GM18868 (cell line): ENCODE measurements around the gene CAMTA1.
"Not testable (repeated sequence)": the region's sequence is repeated elsewhere in the genome, so short reads cannot be mapped to it uniquely, and the experiment has no call there.

Experiments used
- ATAC-seq: cut with Tn5 transposase; IDR thresholded peaks from one replicate; pipeline ENCODE4 v1.9.1; 2021; ENCODE audit warnings: mild to moderate bottlenecking, moderate library complexity; ENCODE audit not compliant: unreplicated experiment

CAMTA1 gene

DNA sequence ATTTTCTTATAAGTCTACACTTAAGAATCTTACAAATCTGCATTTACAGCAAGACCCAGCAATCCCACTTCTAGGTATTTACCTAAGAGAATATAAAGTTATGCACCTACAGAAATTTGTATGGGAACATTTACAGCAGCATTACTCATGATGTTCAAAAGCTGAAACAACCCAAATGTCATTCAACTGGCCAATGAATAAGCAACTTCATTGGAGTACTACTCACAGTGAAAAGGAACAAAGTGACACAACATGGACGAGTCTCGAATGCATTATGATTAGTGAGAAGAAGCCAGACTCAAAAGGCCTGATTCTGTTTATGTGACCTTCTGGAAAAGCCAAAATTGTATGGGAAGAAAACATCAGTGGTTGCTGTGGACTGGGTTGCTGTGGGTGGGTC lies 116.9 kb downstream of the CAMTA1 start:
- ATAC-seq, result no peak

DNA sequence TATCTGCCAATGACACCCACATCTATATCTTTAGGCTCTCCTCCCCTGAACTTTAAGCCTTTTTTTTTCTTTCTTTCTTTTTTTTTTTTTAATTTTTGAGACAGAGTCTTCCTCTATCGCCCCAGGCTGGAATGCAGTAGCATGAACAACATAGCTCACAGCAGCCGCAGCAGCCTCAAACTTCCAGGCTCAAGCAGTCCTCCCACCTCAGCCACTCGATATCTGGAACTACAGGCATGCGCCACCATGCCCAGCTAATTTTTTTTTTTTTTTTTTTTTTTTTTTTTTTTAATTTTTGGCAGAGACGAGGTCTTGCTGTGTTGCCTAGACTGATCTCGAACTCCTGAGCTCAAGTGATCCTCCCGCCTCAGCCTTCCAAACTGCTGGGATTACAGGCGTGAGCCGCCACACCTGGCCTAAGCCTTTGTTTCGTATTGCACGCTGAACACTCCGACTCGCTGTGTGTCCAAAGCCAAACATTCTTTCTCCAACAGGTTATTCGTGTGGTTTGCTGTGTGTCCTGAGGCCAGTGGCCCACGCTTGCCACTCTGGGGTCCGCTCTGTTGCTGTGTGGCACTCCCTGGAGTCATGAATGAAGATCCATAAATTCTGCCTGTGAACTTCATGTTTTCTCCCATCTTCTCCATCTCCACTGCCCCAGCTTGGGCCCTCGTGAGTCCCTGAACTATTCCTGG lies 119.4 kb downstream of the CAMTA1 start:
- ATAC-seq, result no peak

DNA sequence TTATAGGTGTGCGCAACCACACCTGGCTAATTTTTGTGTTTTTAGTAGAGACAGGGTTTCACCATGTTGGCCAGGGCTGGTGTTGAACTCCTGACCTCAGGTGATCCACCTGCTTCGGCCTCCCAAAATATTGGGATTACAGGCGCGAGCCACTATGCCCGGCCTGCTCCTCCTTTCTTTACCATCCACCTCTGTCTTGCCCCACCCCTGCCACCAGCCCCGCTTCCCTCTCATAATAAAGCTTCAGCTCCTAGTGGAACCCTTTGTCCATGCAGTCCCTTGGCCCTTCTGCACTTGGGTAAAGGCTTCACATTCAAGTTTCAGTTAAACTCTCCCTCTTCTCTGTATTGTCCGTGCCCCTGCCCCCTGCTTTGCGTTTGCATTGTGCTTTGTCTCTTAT lies 120.1 kb downstream of the CAMTA1 start:
- ATAC-seq, result no peak

DNA sequence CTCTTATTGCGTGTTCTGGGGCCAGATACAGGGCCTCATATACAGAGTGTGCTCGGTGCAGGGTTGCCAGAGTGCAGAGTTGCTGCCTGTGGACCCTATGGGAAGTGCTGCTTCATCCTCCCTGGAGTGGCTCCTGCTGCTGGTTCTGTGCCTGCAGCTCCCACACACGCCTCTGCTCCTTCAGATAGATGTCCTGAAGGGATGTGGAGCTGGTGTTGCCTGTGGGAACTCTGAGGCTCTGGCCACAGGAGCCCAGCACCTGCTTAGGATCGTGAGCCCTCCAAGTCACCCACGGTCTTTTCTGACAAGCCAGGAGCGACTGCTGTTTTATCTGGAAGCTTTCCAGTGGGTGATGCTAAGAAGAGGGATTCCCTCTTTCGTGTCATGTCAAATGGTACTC lies 120.5 kb downstream of the CAMTA1 start:
- ATAC-seq, result no peak

DNA sequence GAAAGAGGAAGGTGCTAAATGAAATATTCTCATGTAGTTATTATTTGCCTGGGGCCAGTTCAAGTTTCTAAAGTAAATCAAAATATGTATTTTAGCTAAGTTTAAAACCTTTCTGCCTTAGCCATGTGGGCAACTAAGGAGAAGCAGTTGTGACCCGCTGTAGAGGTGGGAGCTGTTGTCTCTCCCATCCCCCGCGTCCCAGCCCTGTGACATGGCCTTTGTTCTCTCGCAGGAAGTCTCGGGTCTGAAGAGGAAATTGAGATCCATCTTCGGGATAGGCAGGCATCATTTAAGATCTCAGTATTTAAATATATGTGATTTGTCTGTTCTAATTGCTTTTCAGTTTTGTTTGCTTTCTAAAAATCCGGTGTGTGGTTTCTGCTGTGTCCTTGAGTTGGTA lies 121.5 kb downstream of the CAMTA1 start:
- ATAC-seq, result no peak

DNA sequence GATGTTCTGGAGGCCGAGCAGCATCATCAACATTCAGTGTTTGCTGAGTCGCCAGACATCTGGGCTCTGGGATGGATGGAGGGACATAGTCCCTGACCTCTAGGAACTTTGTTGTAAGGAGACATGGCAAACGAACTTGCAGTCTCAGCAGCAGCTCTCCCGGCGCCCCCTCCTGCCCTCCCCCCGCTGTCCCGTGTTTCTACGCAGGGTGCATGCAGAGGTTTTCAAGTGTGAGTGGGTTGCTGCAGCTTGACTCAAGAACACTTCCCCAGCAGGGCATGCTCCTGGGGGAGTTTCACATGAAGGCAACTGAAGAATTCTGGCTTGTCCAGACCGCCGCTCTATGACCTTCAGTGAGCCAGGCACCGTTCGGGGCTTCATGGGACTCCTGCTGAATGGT lies 121.9 kb downstream of the CAMTA1 start:
- ATAC-seq, result no peak

DNA sequence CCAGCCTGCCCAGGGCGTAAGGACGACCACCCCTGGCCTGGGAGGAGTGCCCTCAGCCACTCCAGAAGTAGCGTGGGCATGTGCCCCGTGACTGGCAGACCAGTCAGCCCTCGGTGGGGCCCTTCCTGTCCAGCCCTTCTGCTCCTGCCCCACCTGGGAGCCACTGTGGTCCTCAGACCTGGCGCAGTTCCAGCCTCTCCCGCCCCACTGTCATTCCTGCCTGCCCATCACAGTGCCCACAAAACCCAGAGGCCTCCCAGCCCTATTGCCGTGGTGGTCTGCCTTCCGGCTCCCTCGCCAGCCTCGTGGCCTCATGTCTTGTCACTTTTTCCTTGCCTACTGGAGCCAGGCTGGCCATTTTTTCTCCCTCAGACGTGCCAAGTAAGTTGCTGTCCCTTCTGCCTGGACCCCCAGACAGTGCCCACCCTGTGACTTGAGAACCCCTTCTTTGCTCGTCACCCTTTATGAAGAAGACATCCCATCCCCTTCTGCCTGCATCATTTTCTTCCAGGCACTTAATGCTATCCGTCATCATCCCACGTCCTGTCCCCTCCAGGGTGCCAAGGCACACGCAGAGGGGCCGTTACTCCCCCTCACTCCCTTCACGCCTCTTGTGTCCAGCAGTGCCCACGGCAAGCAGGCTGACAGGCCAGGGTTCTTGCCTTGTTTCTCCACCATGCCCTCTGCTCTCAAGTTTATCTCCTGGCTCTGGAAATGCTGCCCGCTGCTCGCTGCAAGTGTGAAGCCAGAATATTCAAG lies 122.6 kb downstream of the CAMTA1 start:
- ATAC-seq, result no peak

DNA sequence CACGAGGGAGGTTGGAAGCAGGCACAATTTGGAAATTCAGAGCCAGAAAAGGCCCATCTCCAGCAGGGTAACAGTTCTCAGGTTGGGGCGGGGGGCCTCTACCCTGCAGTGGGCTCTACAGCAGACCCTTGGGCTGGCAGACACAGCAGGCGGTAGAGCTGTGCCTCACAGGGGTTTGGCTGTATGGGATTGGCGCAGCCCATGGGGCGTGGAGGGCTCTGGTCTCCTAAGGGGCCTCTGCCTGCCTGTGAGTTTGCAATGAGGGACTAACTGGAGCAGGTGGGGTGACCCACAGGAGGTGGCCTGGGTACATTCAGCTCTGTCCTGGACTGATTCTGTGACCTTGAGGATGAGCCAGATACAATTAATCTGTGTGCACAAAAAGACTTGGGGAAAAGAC lies 124.1 kb downstream of the CAMTA1 start:
- ATAC-seq, result no peak

DNA sequence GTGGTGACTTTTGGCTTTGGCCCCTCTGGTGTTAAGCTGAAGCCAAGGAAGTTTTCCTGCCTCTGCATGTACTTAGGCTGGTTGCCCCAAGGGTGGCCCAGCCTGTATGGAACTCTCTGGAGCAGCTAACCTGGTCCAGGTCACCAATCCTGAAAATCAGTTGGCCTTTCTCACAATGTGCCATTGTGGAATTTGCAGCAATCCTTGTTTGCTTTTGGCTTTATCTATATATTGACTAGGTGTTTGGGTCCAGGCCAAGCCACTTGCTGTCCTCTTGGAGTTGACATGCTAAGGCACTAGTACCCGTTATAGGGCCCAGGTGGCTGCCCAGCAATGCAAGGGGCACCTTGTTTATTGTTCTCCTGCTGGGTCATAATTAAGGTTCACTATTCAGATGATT lies 124.6 kb downstream of the CAMTA1 start:
- no peak for ATAC-seq

DNA sequence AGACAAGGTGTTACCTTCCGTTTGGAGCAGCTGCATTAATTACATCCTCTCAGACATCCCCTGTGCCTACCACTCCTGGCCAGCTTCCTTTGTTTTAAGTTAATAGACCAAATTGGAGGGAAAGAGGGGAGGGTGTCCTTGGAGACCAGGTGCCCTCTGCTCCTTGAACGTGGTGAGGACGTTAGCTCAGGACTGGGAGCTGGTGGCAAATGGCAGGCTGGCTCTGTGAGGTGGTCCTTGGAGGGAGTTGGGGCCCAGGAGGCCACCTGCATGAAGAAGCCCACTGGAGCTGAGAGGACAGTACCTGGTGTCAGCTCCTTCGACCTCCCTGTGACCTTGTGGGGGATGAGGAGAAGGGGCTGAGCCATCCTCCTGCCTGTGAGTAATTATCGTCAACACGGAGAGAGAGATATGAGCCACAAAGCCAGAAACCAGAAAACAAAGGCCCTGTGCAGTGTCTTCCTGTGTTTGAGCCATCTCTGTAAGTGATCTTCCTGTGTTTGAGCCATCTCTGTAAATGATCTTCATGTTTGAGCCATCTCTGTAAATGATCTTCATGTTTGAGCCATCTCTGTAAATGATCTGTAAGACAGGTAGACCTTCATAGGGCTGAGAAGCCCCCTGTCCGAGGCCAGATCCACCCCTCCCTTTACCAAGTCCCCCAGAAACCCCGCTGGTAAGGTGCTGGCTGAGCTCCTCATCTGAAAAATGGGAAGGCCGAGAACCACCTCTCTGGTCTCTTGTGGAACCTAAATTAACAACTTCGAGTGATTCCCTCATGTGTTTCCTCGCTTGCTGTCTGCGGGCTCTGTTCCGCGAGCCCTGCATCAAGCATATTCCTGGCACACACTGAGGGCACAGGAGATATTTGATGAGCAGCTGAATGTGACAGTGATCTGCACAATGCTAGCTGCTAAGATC lies 126.0 kb downstream of the CAMTA1 start:
- ATAC-seq, result no peak

DNA sequence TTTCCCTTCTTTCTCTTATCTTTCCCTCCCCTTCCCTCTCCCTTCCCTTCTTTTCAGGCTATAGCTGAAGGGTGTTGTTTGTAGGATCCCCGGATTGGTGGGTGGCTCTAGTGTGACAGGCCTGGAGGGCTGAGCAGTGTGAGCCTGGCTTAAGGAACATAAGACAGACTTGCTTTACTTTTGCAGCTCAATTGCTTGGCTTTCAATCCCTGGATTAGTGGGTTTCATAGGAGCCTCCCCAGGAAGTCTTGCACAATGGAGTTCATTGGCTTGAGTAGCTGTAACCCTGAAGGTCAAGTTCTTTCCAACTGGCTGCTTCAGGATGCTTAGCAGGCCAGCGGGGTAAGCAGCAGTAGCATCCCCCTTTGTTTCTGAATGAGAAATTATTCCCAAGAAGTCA lies 126.7 kb downstream of the CAMTA1 start:
- ATAC-seq, result no peak

DNA sequence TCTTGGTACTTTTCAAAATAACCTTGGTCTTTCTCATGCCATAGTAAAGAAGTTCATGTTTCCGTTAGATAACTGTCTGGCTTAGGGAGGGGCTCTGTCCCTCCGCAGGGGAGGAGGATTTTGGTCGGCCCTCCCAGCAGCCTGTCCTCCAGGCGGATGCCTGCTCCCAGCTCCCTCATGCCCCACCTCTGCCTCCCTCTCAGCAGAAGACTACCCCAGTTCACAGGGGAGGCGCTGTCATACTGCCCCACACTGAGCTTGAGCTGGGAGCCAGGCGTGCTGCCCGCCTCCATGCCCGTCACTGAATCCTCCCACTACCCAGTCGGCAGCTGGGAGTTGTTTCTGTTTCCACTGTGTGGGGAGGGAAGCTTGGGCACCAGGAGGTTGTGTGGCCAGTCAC lies 127.3 kb downstream of the CAMTA1 start:
- ATAC-seq, result no peak

DNA sequence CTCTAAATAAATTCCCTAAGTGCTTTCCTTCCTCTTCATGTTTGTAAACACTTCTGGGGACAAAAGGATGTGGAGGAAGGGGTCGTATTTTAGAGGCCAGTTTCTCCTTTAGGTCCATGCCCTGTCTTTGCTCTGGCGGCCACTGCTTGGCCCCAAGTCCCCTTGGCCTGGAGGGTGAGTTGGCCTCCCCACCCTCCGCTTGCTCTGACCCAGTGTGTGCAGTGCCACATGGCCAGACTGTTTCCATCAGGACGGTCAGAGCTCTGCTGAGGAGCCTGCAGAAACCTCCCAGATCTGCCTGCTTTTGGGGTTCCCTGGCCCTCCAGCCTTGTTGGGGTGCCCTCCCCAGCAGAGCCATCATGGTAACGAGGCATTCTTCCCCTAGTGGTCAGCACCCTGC lies 127.8 kb downstream of the CAMTA1 start:
- ATAC-seq, result no peak

DNA sequence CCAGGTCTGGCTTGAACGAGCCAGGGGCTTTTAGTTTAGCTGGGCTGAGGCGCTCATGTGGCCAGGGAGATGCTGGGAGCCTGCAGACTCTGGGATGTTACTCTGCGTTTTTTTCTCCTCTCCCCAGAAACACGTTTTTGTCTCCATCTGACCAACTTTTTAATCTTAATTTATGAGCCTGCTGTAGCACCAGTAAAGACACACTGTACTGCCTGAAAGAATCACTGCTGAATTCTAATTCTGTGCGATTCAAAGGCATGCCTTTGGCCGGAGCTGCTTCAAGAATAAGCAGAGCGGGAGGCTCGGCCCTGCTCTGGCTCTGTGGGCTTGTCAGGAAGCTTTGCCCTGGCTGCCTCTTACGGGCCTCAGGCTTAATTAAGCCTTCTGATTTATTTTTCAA lies 129.5 kb downstream of the CAMTA1 start:
- ATAC-seq, result no peak

DNA sequence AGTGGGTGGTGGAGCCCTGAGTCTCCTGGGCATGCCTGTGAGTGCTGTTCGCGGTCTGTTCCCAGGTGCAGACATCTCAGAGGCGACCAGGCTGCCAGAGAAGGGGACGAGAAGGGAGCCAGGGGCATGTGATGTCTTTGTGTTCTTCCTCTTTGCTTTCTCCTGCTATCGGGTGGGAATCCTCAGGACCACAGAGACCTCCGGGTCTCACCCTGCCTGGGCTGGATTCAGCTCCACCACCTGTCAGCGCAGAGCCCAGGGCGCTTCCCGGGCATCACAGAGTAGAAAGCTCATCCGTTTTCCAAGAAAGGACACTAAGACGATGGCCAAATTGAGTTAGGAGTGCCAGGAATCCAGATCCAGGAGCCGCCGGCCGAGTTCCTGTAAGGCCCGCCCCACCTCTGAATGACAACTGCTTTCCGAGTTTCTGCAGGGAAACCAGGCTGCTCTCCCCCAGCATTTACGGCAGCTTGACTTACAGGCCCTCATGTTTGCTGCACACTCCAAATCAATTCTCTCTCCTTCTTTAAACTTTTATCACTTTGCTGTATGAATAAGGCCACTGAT lies 130.8 kb downstream of the CAMTA1 start:
- ATAC-seq, result no peak

DNA sequence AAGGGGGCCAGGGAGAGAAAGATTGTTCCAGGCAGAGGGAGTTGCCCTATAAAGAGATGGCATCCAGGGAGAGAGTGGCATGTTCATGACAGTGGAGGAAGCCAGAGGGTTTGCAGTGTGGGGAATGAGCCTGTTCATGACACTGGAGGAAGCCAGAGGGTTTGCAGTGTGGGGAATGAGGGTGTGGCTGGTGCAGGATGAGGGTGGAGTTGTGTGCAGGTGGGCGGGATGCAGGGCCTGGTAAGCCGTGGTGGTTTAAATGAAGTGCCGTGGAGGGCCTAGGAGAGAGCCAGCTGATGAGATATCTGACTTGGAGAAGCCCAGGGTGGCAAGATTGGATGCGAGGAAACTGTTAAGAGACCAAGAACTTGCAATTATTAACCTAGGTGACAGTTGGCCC lies 131.8 kb downstream of the CAMTA1 start:
- no peak for ATAC-seq

DNA sequence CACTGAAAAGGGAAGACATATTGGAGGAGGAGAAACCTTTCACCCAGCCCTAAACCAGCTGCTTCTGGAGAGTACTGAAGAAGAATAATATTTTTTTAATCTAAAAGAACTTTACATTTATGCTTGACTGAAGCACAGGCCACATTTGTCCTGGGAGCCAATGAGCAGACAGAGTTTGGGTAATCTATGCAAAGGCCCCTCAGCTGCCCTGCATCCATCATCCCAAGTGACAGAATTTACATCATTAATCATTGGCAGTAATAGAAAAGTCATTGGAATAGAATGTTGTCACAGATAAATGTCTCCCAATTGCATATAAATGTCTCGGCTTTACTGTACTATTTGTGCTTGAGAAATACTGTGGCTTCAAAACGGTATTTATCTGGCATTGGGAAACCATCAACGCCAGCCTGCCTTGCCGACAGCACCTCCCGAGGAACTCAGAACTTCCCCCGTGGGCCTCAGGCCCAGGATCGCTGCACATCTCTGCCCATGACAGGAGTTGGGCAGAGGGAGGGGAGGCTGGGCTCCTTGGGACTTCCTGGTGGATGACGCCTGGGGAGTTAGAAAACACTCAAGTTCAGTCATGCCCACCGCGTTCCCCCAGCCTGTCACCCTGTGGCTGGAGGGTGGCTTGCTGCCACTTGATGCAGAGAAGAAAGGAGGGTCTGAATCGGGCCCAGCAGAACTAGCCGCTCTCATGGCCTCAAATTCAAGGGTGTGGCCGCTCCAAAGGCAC lies 133.1 kb downstream of the CAMTA1 start:
- no peak for ATAC-seq

DNA sequence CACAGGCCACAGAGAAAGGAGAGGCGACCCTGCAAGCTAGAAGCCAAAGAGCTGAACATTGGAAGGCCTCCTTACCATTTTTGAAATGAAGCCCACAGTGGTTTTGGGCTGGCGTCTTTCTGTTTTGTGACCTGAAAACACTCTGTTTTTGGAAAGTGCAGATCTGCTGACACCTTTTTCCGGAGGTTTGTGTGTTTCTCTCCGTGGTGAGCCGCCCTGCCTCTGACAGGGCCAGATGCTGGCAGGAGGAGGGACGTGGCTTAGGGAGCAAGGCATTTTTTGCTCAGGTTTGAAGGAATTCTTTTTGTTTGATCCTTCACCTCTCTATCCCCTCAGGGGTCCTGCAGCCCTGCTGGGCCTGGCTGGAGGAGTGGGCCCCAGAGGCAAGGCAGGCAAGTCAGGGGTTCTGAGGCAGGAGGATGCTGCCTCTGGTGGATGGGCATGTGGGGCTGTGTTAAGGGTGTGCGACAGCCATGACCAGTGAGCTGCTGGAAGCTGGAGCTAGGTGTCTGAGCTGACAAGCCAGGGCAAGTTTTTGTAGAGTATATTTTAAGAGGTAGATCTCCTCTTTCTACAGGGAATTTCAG lies 133.8 kb downstream of the CAMTA1 start:
- ATAC-seq, result no peak

DNA sequence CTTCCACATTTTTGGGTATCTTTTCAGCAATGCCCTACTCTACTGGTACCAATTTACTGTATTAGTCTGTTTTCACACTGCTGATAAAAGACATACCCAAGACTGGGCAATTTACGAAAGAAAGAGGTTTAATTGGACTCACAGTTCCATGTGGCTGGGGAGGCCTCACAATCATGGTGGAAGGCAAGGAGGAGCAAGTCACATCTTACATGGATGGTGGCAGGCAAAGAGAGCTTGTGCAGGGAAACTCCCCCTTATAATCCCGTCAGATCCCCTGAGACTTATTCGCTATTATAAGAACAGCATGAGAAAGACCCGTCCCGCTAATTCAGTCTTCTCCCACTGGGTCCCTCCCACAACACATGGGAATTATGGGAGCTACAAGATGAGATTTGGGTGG lies 136.3 kb downstream of the CAMTA1 start:
- not testable (repeated sequence) for ATAC-seq
